ENCODE results near the gene DCAF5.

DNA sequence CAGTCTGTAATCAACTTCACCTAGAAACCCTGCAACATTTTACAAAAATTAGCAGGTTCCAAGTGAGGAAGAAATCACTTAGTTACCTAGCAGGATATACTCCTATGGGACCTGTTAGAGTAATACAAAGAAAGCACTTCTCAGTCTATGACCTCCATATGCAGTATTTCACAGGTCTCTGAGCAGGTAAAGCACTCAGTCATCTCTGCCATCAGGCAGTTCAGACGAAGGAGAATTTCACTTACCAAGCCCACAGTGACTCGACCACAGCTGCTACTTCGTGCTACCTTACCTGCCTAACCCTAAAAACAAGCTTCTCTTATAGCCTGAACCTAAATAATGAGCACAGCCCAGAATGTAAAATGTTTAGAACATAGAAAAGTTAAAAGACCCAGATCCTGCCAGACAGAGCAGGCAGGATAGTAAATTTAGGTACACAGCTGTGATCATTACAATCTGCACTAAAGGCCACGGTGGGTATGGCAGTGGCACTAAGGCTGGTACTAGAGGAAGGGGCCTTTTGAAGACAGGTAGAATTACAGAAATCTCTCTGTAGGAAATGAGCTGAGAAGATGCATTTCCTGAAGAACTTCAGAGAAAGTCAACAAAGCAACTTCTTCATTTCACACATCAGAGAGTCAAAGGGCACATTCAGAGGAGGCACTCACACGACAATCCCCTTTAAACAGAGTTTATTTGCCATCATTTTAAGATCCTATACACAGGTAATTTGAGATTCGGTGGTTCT, 35.7 kb downstream of the DCAF5 start:
- TF ChIP-seq STAT5B (CRISPR knock-in tag; IDR thresholded peaks at IDR 0.05): no peak
- TF ChIP-seq, protein P1, sequence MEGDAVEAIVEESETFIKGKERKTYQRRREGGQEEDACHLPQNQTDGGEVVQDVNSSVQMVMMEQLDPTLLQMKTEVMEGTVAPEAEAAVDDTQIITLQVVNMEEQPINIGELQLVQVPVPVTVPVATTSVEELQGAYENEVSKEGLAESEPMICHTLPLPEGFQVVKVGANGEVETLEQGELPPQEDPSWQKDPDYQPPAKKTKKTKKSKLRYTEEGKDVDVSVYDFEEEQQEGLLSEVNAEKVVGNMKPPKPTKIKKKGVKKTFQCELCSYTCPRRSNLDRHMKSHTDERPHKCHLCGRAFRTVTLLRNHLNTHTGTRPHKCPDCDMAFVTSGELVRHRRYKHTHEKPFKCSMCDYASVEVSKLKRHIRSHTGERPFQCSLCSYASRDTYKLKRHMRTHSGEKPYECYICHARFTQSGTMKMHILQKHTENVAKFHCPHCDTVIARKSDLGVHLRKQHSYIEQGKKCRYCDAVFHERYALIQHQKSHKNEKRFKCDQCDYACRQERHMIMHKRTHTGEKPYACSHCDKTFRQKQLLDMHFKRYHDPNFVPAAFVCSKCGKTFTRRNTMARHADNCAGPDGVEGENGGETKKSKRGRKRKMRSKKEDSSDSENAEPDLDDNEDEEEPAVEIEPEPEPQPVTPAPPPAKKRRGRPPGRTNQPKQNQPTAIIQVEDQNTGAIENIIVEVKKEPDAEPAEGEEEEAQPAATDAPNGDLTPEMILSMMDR (CRISPR knock-in tag; IDR thresholded peaks at IDR 0.05): no peak
- no peak for TF ChIP-seq MXI1 (IDR thresholded peaks at IDR 0.05; ENCODE audit: borderline replicate concordance, low read depth, low read length)
- TF ChIP-seq, protein P2, sequence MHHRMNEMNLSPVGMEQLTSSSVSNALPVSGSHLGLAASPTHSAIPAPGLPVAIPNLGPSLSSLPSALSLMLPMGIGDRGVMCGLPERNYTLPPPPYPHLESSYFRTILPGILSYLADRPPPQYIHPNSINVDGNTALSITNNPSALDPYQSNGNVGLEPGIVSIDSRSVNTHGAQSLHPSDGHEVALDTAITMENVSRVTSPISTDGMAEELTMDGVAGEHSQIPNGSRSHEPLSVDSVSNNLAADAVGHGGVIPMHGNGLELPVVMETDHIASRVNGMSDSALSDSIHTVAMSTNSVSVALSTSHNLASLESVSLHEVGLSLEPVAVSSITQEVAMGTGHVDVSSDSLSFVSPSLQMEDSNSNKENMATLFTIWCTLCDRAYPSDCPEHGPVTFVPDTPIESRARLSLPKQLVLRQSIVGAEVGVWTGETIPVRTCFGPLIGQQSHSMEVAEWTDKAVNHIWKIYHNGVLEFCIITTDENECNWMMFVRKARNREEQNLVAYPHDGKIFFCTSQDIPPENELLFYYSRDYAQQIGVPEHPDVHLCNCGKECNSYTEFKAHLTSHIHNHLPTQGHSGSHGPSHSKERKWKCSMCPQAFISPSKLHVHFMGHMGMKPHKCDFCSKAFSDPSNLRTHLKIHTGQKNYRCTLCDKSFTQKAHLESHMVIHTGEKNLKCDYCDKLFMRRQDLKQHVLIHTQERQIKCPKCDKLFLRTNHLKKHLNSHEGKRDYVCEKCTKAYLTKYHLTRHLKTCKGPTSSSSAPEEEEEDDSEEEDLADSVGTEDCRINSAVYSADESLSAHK (CRISPR knock-in tag; IDR thresholded peaks at IDR 0.05; ENCODE audit: borderline replicate concordance): no peak
- no peak for TF ChIP-seq SRSF9 (IDR thresholded peaks at IDR 0.05; ENCODE audit: borderline replicate concordance, insufficient read depth, low read depth, low read length, poor library complexity, severe bottlenecking)
- no peak for TF ChIP-seq RAD21 (CRISPR knock-in tag; IDR thresholded peaks at IDR 0.05)

All from HepG2 (cell line).